Right cardiac atrium (tissue), 5 donors: ENCODE data around the gene ABCC1. TPM values are rescaled to one million over a fixed set of nuclear protein-coding genes. Genes with fewer than 3 reads are reported as not detected.
"Not testable (repeated sequence)": the region's sequence is repeated elsewhere in the genome, so short reads cannot be mapped to it uniquely, and the experiment has no call there.

ENCODE experiments used
- ATAC-seq, 2 donors: fragments of 200-7000 bp; cut with Tn5 transposase; one replicate each; pipeline versions ENCODE4 v1.8.0 to v1.9.1; 2020; ENCODE audit warnings: moderate library complexity in 2 of 2, mild to moderate bottlenecking in 1 of 2
- DNase-seq, 3 donors: peaks; one replicate each; pipeline ENCODE4 v3.0.0-alpha.2; 2020
- H3K27ac ChIP-seq: one replicate; pipeline ENCODE4 v1.5.1; 2013; ENCODE audit warnings: mild to moderate bottlenecking, low read length, control low read depth, moderate library complexity
- H3K27me3 ChIP-seq: one replicate; pipeline ENCODE4 v1.6.1; 2013; ENCODE audit not compliant: control insufficient read depth, insufficient read depth
- H3K4me1 ChIP-seq: one replicate; pipeline ENCODE4 v1.6.1; 2013; ENCODE audit warnings: low read length; ENCODE audit not compliant: control insufficient read depth, insufficient read depth
- H3K4me3 ChIP-seq: one replicate; pipeline ENCODE4 v1.5.1; 2013; ENCODE audit warnings: low read length, control low read depth
- H3K9me3 ChIP-seq: one replicate; pipeline ENCODE4 v1.6.1; 2013; ENCODE audit warnings: low read length; ENCODE audit not compliant: control insufficient read depth
- WGBS: extraction: QIAGEN DNeasy Blood & Tissue Kit; methylation state at CpG from one replicate; pipeline ENCODE4 v1.1.7; 2013; 5-methylcytosine and 5-hydroxymethylcytosine counted together
- intact Hi-C, 4 donors: fragments of 100-400 bp; cut with DNase I; formaldehyde crosslinking; loops; one replicate each; pipeline versions ENCODE4 v1.11.0 to v1.14.0; 2022 to 2023
- polyA plus RNA-seq: library from polyadenylated mRNA; stranded (reverse); fragments of 200-250 nt; gene quantifications from one replicate; pipeline ENCODE4 v1.2.3, GENCODE V29; 2013
- total RNA-seq, 4 donors: library from RNA; stranded (reverse); fragmentation: NEBNext Ultra II Directional; extraction: Animal tissue kit (Norgen Biotek cat#: 25700); gene quantifications; one replicate each; pipeline ENCODE4 v1.2.1, GENCODE V29; 2021
- donor health status: healthy with polysubstance abuse.
- donor health status: DM: no; HTN: yes; CAD: no.
- donor health status: DM: no; HTN: no; CAD: no.
- donor health status: DM: no; HTN: yes; CAD: no; lungs with severe emphysema.
- donor health status: DM: yes; HTN: yes; CAD: no.

ABCC1 gene
- total and polyA plus RNA-seq, 5 donors: 9.7 to 30.9 (median 24.4) TPM

GRCh38 chr16:16189842-16190241 is 240.4 kb downstream of the ABCC1 start:
- no peak overlapping the region for H3K27ac ChIP-seq
- no peak overlapping the region for H3K4me3 ChIP-seq
- intact Hi-C loops: loop anchor here in 1 of 4 donors (10.0 kb wide), 1 partner anchor 435 kb away; no protein-coding TSS in a partner anchor
- no peaks in the 10 kb centered on the region for H3K9me3 ChIP-seq
- H3K4me1 ChIP-seq: no peaks in the 10 kb centered on the region
- ATAC-seq: no peak
- no peak for DNase-seq
- WGBS: 70% methylated on average over 8 of the region's 8 CpGs
- no peaks in the 10 kb centered on the region for H3K27me3 ChIP-seq

- ATAC-seq (no peak), DNase-seq (no peak)
- intact Hi-C loops: loop anchor here in 1 of 4 donors (10.0 kb wide), 1 partner anchor 436 kb away; no protein-coding TSS in a partner anchor
- WGBS: 90% methylated on average over 5 of the region's 5 CpGs
- no peaks in the 10 kb centered on the region for H3K4me1 ChIP-seq
- H3K9me3 ChIP-seq: no peaks in the 10 kb centered on the region
- H3K27me3 ChIP-seq: no peaks in the 10 kb centered on the region
- no peak overlapping the region for H3K4me3 ChIP-seq
- no peak overlapping the region for H3K27ac ChIP-seq
Observed at GRCh38 chr16:16190546-16190945, 241.1 kb downstream of the ABCC1 start.

GRCh38 chr16:16190966-16191365 is 241.6 kb downstream of the ABCC1 start:
- WGBS: 88% methylated on average over 12 of the region's 12 CpGs
- not testable (repeated sequence) for DNase-seq, H3K4me3 ChIP-seq, ATAC-seq, H3K4me1 ChIP-seq, H3K27me3 ChIP-seq, H3K27ac ChIP-seq, H3K9me3 ChIP-seq
- intact Hi-C loops: loop anchor here in 1 of 4 donors (10.0 kb wide), 1 partner anchor 436 kb away; no protein-coding TSS in a partner anchor

- no peak for ATAC-seq
- Histone ChIP-seq H3K27me3 (no peaks in the 10 kb centered on the region), H3K4me3 (no peak overlapping the region), H3K27ac (no peak overlapping the region), H3K4me1 (no peaks in the 10 kb centered on the region), H3K9me3 (no peaks in the 10 kb centered on the region)
- DNase-seq: no peak
- 61% methylated on average over 8 of the region's 8 CpGs for WGBS
- intact Hi-C loops: loop anchor here in 1 of 4 donors (10.0 kb wide), 1 partner anchor 437 kb away; no protein-coding TSS in a partner anchor
Observed at GRCh38 chr16:16191493-16192167, 242.2 kb downstream of the ABCC1 start.

Other genes with a start within 250 kb of the ABCC1 start
- gene MYH11, start 92.6 kb upstream of the ABCC1 start, total RNA-seq: 100 to 1,000 TPM in 2 of 4 donors, 10 to 100 TPM in 2; 70.6 to 420 (median 108) TPM
- 110 TPM for gene MYH11, start 92.6 kb upstream of the ABCC1 start, polyA plus RNA-seq
- gene CEP20, start 61.0 kb upstream of the ABCC1 start, total RNA-seq: 10 to 100 TPM; 24.5 to 37.8 (median 26.8) TPM
- gene CEP20, start 61.0 kb upstream of the ABCC1 start, polyA plus RNA-seq: 21.5 TPM